ENCODE measurements around the gene ZSCAN31.

GRCh38 chr6:28335564-28336283 is at the start of gene ZSCAN31:
- TF ChIP-seq CTCF (IDR thresholded peaks at IDR 0.05) (no peak), POLR2AphosphoS5 (IDR thresholded peaks at IDR 0.05) (peak; percentile 79 to 86 (median 85)), POLR2A (IDR thresholded peaks at IDR 0.05) (peak; percentile 50)

All from breast epithelium (tissue), 3 donors.